Endothelial cell (in vitro differentiated cells): ENCODE results near the gene NRXN3. TPM values are rescaled to one million over a fixed set of nuclear protein-coding genes. Genes with fewer than 3 reads are reported as not detected.

Experiments used
- DNase-seq: peaks from one replicate; pipeline ENCODE4 v3.0.0; 2021; ENCODE audit warnings: low spot score
- H3K27ac Mint-ChIP-seq: one replicate; pipeline ENCODE4 v1.8.0; 2021; ENCODE audit warnings: mixed read lengths, inconsistent platforms; ENCODE audit not compliant: unreplicated experiment
- H3K27me3 Mint-ChIP-seq: one replicate; pipeline ENCODE4 v1.8.0; 2021; ENCODE audit warnings: mild to moderate bottlenecking, moderate library complexity, mixed read lengths, inconsistent platforms; ENCODE audit not compliant: unreplicated experiment
- H3K36me3 Mint-ChIP-seq: one replicate; pipeline ENCODE4 v1.8.0; 2021; ENCODE audit warnings: mild to moderate bottlenecking, low read depth, mixed read lengths, inconsistent platforms; ENCODE audit not compliant: unreplicated experiment
- H3K4me1 Mint-ChIP-seq: one replicate; pipeline ENCODE4 v1.8.0; 2021; ENCODE audit warnings: mild to moderate bottlenecking, mixed read lengths, inconsistent platforms; ENCODE audit not compliant: unreplicated experiment
- H3K4me3 Mint-ChIP-seq: one replicate; pipeline ENCODE4 v1.8.0; 2021; ENCODE audit warnings: mild to moderate bottlenecking, mixed read lengths, inconsistent platforms; ENCODE audit not compliant: unreplicated experiment
- H3K9me3 Mint-ChIP-seq: one replicate; pipeline ENCODE4 v1.8.0; 2021; ENCODE audit warnings: mixed read lengths, inconsistent platforms; ENCODE audit not compliant: unreplicated experiment
- CTCF ChIP-seq: fragments of 200-600 bp; sonication (generic); IDR thresholded peaks from one replicate; pipeline ENCODE4 v1.5.0; 2021; ENCODE audit warnings: antibody characterized with exemption; ENCODE audit not compliant: unreplicated experiment
- total RNA-seq: library from RNA; stranded (reverse); fragmentation: NEBNext Ultra II Directional; extraction: Animal tissue kit (Norgen Biotek cat#: 25700); gene quantifications from one replicate; pipeline ENCODE4 v1.2.1, GENCODE V29; 2021; ENCODE audit not compliant: unreplicated experiment

The NRXN3 gene
- total RNA-seq, 1 donor from 2014 or later = 2.3 TPM

DNA sequence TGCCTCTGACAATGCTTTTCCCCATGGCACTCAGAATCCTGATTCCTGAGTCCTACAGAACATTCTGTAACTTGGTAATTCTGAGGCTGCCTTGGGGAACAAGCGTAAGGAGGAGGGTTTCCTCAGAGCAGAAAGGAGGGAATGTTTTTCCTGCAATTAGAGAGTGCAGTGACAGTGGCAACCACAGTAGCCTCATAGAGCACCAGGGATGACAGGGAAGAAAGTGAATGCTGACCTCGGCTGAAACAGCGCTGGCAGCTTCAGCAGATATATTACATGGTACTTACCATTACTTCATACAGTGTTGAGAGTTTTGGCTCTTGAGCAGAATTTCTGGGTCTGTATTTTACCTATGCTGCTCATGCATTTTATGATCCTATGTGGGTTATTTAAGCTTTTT lies 757.1 kb downstream of the NRXN3 start:
- H3K27ac Mint-ChIP-seq = no peak overlapping the region
- H3K4me1 Mint-ChIP-seq = peaks cover 3% of the 10 kb centered on the region
- no peaks in the 10 kb centered on the region for H3K36me3 Mint-ChIP-seq
- peaks cover 1% of the 10 kb centered on the region for H3K27me3 Mint-ChIP-seq
- no peak for DNase-seq
- no peak for TF ChIP-seq CTCF
- no peak overlapping the region for H3K4me3 Mint-ChIP-seq
- no peaks in the 10 kb centered on the region for H3K9me3 Mint-ChIP-seq

DNA sequence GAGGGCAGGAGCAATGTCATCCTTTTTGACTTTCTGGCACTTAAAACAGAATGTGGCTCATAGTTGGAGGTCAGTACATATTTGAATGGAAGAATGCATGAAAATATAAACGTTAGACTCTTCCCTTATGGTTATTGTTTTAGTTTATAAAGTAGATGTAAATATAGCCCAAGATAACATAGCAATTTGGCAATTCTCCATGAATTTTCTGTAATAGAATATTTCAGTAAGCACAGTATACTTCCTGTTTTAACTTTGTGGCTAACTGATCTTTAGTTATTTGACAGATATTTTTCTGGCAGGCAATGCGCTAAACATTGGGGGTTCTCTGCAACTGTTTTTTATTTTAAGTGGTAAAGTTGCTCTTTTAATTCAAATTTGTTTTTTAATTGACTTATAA lies 763.0 kb downstream of the NRXN3 start:
- no peaks in the 10 kb centered on the region for H3K4me1 Mint-ChIP-seq

DNA sequence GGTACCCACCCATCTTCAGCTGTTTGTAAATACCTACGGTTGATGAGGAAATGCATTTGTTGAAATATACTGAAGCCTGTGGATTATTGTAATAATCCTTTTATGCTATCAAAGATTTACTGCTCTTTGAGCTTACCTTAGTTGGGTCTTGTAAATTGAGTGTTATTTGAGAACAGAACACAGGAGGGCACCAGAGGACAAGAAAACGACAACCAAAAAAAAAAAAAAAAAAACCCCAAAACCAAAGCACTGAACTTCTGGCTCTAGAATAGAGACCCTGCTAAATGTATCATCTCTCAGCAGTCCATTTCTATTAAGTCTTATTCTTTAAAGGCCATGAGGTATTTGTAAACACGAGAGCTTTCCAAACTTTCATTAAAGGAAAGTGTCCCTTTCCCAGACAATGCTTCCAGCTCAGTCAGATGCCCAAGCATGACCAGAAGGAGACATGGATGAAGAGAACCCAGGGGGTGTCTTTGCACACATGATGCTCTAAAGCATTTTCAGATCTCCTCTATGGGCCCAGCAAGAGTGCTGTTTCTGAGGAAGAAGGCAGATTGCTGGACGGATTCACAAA lies 763.9 kb downstream of the NRXN3 start:
- peak; percentile 66 for TF ChIP-seq CTCF
- no peaks in the 10 kb centered on the region for H3K9me3 Mint-ChIP-seq
- peak; percentile 19 for DNase-seq

More for the DNA sequence above, 763.0 kb downstream of the NRXN3 start:
- Mint-ChIP-seq H3K4me3 (no peak overlapping the region), H3K27me3 (peaks cover 1% of the 10 kb centered on the region), H3K9me3 (no peaks in the 10 kb centered on the region), H3K36me3 (no peaks in the 10 kb centered on the region), H3K27ac (no peak overlapping the region)
- TF ChIP-seq CTCF = no peak
- DNase-seq = no peak

GRCh38 chr14:78946949-78947348 lies 776.8 kb downstream of the NRXN3 start:
- H3K27ac Mint-ChIP-seq = no peak overlapping the region
- no peaks in the 10 kb centered on the region for H3K27me3 Mint-ChIP-seq
- H3K9me3 Mint-ChIP-seq = no peaks in the 10 kb centered on the region
- no peak for DNase-seq
- H3K4me3 Mint-ChIP-seq = no peak overlapping the region
- peaks cover 9% of the 10 kb centered on the region for H3K4me1 Mint-ChIP-seq
- TF ChIP-seq CTCF = no peak
- no peaks in the 10 kb centered on the region for H3K36me3 Mint-ChIP-seq

More for the DNA sequence above, 763.9 kb downstream of the NRXN3 start:
- Mint-ChIP-seq H3K36me3 (no peaks in the 10 kb centered on the region), H3K27ac (no peak overlapping the region), H3K4me1 (no peaks in the 10 kb centered on the region), H3K4me3 (no peak overlapping the region), H3K27me3 (peaks cover 1% of the 10 kb centered on the region)

DNA sequence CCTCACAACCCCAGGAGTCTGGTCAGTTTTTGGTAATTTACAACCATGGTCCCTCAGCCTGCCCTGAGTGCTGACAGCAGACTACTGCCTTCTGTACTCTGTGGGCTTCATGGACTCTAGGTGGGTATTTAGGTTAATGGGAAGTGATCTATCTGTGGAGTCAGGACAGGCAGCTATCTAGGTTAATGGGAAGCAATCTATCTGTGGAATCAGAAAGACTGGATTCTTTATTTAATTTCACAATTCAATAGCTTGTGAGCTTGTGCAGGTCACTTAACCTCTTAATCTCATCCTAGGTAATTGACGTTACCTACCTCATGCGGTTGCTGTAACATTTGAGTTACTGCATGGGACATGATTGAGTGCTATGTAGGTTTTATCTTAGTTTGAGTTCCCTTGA lies 777.5 kb downstream of the NRXN3 start:
- no peaks in the 10 kb centered on the region for H3K27me3 Mint-ChIP-seq
- no peaks in the 10 kb centered on the region for H3K36me3 Mint-ChIP-seq
- H3K27ac Mint-ChIP-seq = no peak overlapping the region
- TF ChIP-seq CTCF = no peak
- no peaks in the 10 kb centered on the region for H3K9me3 Mint-ChIP-seq
- H3K4me3 Mint-ChIP-seq = no peak overlapping the region
- peaks cover 9% of the 10 kb centered on the region for H3K4me1 Mint-ChIP-seq
- no peak for DNase-seq
